ENCODE data around the gene GRN.

DNA sequence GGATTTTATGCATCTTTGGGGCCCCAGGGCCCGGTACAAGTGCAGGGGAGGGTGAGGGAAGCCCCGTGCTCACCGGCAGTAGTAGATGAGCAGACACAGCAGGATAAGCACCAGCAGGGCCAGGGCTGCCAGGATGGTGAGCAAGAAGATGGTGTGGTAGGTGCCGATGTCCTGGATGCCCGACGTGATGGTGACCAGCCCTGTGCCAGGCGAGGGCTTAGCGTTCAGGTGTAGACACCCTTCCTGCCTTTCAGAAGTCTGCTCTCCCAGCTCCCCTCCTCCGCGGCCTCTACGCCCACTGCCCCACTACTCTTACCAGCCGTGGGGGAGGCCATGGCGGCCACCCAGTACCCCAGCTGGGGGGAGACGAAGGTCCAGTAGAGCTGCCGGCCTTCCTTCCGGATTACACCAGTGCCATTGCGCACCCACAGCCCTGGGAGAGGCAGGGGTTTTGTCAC, 10.6 kb downstream of the GRN start:
- TF ChIP-seq, protein P1, sequence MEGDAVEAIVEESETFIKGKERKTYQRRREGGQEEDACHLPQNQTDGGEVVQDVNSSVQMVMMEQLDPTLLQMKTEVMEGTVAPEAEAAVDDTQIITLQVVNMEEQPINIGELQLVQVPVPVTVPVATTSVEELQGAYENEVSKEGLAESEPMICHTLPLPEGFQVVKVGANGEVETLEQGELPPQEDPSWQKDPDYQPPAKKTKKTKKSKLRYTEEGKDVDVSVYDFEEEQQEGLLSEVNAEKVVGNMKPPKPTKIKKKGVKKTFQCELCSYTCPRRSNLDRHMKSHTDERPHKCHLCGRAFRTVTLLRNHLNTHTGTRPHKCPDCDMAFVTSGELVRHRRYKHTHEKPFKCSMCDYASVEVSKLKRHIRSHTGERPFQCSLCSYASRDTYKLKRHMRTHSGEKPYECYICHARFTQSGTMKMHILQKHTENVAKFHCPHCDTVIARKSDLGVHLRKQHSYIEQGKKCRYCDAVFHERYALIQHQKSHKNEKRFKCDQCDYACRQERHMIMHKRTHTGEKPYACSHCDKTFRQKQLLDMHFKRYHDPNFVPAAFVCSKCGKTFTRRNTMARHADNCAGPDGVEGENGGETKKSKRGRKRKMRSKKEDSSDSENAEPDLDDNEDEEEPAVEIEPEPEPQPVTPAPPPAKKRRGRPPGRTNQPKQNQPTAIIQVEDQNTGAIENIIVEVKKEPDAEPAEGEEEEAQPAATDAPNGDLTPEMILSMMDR (IDR thresholded peaks at IDR 0.05): no peak
- TF ChIP-seq POLR2A (IDR thresholded peaks at IDR 0.05): no peak
